Tibial nerve (tissue), 3 donors: ENCODE data around the gene CDH20.

Source experiments
- POLR2A ChIP-seq, 2 donors: fragments of 450-650 bp; IDR thresholded peaks; one replicate each; pipeline ENCODE4 v1.6.1; 2017; ENCODE audit warnings: antibody characterized with exemption in 2 of 2, mild to moderate bottlenecking in 2 of 2, moderate library complexity in 2 of 2
- TF ChIP-seq, protein P1 (sequence below), 5 experiments: fragments of 200-600 bp in 3 of 5; fragments of 450-650 bp in 2 of 5; sonication (generic) in 3 of 5; IDR thresholded peaks; one replicate each; pipeline ENCODE4 v1.5.1; 2016 to 2019; ENCODE audit warnings: antibody characterized with exemption in 5 of 5, mild to moderate bottlenecking in 3 of 5, moderate library complexity in 2 of 5

- TF ChIP-seq, protein P1, sequence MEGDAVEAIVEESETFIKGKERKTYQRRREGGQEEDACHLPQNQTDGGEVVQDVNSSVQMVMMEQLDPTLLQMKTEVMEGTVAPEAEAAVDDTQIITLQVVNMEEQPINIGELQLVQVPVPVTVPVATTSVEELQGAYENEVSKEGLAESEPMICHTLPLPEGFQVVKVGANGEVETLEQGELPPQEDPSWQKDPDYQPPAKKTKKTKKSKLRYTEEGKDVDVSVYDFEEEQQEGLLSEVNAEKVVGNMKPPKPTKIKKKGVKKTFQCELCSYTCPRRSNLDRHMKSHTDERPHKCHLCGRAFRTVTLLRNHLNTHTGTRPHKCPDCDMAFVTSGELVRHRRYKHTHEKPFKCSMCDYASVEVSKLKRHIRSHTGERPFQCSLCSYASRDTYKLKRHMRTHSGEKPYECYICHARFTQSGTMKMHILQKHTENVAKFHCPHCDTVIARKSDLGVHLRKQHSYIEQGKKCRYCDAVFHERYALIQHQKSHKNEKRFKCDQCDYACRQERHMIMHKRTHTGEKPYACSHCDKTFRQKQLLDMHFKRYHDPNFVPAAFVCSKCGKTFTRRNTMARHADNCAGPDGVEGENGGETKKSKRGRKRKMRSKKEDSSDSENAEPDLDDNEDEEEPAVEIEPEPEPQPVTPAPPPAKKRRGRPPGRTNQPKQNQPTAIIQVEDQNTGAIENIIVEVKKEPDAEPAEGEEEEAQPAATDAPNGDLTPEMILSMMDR (IDR thresholded peaks at IDR 0.05) = no peak
- TF ChIP-seq POLR2A (IDR thresholded peaks at IDR 0.05) = no peak
Measured at GRCh38 chr18:61295153-61295552, 38.1 kb upstream of the CDH20 start.
